ENCODE measurements around the gene NHS. TPM values are rescaled to one million over a fixed set of nuclear protein-coding genes. Genes with fewer than 3 reads are reported as not detected.

NHS gene
- total RNA-seq, 4 donors from 2014 or later = 4.6 to 9.9 (median 7.2) TPM

DNA sequence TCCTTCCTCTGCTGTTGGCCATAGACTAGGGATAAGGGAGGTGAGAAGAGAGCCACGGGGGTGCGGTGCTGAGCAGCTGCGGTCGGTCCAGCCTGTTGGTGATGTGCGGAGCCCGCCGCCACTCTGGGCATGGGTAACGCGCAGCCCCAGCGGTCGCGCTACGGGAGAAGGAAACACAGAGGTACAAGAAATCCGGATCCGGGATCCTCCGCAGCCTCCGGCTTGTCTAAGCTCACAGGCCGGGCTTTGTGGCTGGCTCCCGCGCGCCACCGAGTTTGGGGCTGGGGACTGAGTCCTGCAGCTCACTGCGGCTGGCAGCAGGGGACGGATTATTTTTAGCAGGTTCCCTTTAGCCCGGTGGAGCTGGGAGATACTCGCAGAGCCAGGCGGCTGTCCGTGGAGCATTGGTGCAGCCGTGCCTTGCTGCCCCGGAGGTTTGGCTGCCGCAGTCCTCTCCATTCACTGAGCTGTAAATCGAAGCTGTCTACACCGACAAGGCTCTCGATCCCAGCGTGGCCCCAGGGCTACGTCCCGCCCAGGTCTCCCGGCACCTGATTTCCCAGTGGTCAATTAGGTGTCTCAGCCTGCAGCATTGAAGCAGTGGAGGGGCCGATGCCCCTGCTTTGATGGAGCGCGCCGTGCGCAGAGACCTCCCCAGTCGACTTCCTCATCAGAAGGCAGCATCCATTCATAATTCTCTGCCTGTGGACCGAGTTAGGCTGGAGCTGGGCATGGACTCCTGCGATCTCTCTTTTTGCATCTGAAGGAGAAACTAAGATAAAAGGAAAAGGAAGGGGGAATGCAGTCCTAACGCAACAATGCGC, 280.4 kb downstream of the NHS start:
- peaks cover 10% of the 10 kb centered on the region for H3K4me1 ChIP-seq
- H3K27ac ChIP-seq = no peak overlapping the region
- H3K36me3 ChIP-seq = no peaks in the 10 kb centered on the region
- peaks cover 3% of the 10 kb centered on the region for H3K27me3 ChIP-seq
- no peaks in the 10 kb centered on the region for H3K9me3 ChIP-seq
- 40% methylated on average over 43 of the region's 48 CpGs for WGBS
- no peak for TF ChIP-seq EP300 (IDR thresholded peaks at IDR 0.05)
- DNase-seq (ENCODE audit: low spot score in 2 of 2) = no peak
- peak overlapping the region; percentile 39 for H3K4me3 ChIP-seq

DNA sequence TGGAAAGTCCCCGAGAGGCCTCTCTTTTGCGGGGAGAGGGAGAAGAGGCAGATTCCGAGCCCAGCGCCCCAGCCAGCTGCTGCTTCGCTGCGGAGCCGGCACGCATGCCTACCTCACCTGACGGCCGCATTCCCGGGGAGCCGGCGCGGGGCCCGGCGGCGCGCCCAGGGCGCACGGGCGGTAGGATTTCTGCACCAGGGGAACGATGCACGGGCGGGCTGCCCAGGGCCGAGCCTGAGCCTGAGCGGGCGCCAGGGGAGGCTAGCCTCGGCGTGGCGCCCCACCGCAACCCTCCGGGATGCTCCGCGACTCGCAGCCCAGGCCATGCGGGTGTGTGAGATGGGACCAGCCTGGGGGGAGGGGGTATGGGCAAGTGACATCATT, 281.0 kb downstream of the NHS start:
- Histone ChIP-seq H3K27ac (no peak overlapping the region), H3K9me3 (no peaks in the 10 kb centered on the region), H3K4me3 (peak overlapping the region; percentile 39), H3K27me3 (peaks cover 3% of the 10 kb centered on the region), H3K4me1 (peaks cover 10% of the 10 kb centered on the region), H3K36me3 (no peaks in the 10 kb centered on the region)
- TF ChIP-seq POLR2AphosphoS5 (IDR thresholded peaks at IDR 0.05) (no peak), EP300 (IDR thresholded peaks at IDR 0.05) (no peak), POLR2A (IDR thresholded peaks at IDR 0.05) (no peak)
- TF ChIP-seq, protein P1, sequence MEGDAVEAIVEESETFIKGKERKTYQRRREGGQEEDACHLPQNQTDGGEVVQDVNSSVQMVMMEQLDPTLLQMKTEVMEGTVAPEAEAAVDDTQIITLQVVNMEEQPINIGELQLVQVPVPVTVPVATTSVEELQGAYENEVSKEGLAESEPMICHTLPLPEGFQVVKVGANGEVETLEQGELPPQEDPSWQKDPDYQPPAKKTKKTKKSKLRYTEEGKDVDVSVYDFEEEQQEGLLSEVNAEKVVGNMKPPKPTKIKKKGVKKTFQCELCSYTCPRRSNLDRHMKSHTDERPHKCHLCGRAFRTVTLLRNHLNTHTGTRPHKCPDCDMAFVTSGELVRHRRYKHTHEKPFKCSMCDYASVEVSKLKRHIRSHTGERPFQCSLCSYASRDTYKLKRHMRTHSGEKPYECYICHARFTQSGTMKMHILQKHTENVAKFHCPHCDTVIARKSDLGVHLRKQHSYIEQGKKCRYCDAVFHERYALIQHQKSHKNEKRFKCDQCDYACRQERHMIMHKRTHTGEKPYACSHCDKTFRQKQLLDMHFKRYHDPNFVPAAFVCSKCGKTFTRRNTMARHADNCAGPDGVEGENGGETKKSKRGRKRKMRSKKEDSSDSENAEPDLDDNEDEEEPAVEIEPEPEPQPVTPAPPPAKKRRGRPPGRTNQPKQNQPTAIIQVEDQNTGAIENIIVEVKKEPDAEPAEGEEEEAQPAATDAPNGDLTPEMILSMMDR (IDR thresholded peaks at IDR 0.05) = no peak
- 24% methylated on average over 21 of the region's 36 CpGs for WGBS
- no peak for DNase-seq (ENCODE audit: low spot score in 2 of 2)

DNA sequence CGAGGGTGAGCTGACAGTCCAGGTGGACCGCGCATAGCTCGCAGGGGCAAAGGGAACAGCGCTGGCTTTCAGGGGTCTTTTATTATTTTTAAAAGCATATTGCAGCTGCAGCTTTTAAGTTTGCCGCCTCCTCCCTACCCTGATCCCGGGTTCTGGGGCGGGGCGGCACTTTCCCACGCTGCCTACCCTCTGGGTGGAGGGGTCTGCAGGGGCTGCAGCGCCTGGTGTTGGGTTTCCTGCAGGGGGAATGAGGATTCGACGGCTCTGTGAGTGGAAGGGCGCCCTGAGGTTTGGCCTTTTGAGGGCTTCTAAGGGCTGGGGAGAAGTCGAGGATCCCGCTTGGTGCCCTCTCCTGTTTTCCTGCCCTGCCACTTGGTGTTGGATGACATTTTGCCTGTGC, 281.6 kb downstream of the NHS start:
- H3K9me3 ChIP-seq = no peaks in the 10 kb centered on the region
- H3K36me3 ChIP-seq = no peaks in the 10 kb centered on the region
- no peak for DNase-seq (ENCODE audit: low spot score in 2 of 2)
- H3K27ac ChIP-seq = no peak overlapping the region
- H3K4me1 ChIP-seq = peaks cover 10% of the 10 kb centered on the region
- no peak overlapping the region for H3K4me3 ChIP-seq
- TF ChIP-seq EP300 (IDR thresholded peaks at IDR 0.05) = no peak
- TF ChIP-seq, protein P1 (IDR thresholded peaks at IDR 0.05) = no peak
- TF ChIP-seq POLR2A (IDR thresholded peaks at IDR 0.05) = no peak
- no peak for TF ChIP-seq POLR2AphosphoS5 (IDR thresholded peaks at IDR 0.05)
- 79% methylated on average over 16 of the region's 16 CpGs for WGBS
- H3K27me3 ChIP-seq = peaks cover 3% of the 10 kb centered on the region

DNA sequence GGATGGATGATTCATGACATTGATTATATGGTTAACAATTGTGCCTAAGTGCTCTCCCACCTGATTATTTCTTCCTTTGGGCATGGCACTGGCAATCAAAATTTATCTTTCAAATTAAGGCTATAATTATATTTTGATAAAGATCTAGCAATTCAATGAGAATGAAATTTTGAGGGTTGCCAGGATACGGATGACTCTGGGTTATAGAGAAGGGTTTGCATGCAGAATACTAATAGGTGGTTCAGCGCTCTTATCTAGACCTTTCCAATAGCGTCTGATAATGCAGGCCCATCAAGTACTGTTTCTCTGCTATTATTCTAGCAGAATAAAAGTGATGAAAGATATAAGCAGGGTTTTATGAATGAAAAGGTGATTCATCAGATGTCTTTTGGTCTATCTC, 287.4 kb downstream of the NHS start:
- Histone ChIP-seq H3K9me3 (no peaks in the 10 kb centered on the region), H3K27ac (no peak overlapping the region), H3K27me3 (no peaks in the 10 kb centered on the region), H3K36me3 (no peaks in the 10 kb centered on the region), H3K4me1 (no peaks in the 10 kb centered on the region), H3K4me3 (no peak overlapping the region)
- no peak for DNase-seq (ENCODE audit: low spot score in 2 of 2)
- TF ChIP-seq POLR2AphosphoS5 (IDR thresholded peaks at IDR 0.05) (no peak), EP300 (IDR thresholded peaks at IDR 0.05) (no peak), POLR2A (IDR thresholded peaks at IDR 0.05) (no peak)
- TF ChIP-seq, protein P1 (IDR thresholded peaks at IDR 0.05) = no peak
- WGBS = 67% methylated on average over 3 of the region's 3 CpGs

DNA sequence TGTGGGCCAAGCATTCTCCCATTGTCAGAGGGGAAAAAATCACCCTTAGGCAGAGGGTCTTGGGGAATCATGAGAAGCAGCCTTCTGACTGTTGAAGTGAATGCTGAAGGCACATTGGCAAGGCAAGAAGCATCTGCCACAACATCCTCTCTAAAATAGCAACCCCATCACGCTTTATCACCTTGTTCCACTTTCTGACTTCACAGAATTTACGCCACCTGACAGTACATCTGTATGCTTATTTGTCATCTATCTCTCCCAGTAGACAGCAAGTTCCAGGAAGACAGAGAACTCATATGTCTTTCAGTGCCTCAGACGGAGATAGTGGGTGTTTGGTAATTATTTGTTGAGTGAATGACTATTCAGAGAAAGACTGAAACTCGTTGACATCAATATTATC, 293.9 kb downstream of the NHS start:
- H3K36me3 ChIP-seq = no peaks in the 10 kb centered on the region
- H3K9me3 ChIP-seq = no peaks in the 10 kb centered on the region
- no peak for DNase-seq (ENCODE audit: low spot score in 2 of 2)
- no peaks in the 10 kb centered on the region for H3K27me3 ChIP-seq
- peaks cover 3% of the 10 kb centered on the region for H3K4me1 ChIP-seq
- no peak for TF ChIP-seq EP300 (IDR thresholded peaks at IDR 0.05)
- TF ChIP-seq, protein P1 (IDR thresholded peaks at IDR 0.05) = no peak
- no peak for TF ChIP-seq POLR2AphosphoS5 (IDR thresholded peaks at IDR 0.05)
- no peak for TF ChIP-seq POLR2A (IDR thresholded peaks at IDR 0.05)
- no peak overlapping the region for H3K27ac ChIP-seq
- no peak overlapping the region for H3K4me3 ChIP-seq
- WGBS = 69% methylated on average over 4 of the region's 4 CpGs
